GM21723 (cell line): Measurements from ENCODE around the gene SART3.

ENCODE experiments used
- ATAC-seq: cut with Tn5 transposase; IDR thresholded peaks from one replicate; pipeline ENCODE4 v1.9.1; 2021; ENCODE audit warnings: mild to moderate bottlenecking, moderate library complexity; ENCODE audit not compliant: unreplicated experiment

The SART3 gene

DNA sequence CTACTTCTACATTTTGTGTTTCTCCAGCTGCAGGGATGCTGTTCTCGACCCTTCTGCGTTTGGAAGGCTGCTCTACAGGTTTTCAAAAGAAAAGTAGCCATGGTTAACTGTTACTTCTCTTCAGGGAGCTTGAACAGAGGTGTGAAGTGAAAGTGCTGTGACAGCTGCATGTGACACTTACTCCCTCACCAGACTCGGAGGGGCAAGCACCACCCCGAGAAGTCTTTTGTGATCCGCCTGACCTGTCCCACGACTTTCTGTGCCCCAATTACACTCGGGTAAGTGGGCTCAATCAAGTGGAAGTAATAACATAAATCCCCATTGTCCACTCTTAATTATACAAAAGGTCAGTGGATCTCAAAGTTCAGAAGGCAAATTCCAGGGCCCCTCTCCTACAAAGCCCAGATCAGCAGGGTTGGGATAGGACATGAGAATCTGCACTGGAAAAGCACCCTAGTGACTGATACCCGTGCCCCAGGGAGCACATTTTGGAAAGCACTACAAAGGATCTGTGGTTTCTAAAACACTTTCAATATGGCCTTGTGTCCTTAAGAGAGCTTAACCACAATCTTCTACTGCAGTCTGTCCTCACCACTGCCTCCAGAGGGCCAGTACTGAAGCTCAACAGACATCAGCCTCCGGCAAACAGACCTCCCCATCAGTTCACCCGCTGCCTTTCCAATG, 34.3 kb downstream of the SART3 start:
- ATAC-seq, result no peak

DNA sequence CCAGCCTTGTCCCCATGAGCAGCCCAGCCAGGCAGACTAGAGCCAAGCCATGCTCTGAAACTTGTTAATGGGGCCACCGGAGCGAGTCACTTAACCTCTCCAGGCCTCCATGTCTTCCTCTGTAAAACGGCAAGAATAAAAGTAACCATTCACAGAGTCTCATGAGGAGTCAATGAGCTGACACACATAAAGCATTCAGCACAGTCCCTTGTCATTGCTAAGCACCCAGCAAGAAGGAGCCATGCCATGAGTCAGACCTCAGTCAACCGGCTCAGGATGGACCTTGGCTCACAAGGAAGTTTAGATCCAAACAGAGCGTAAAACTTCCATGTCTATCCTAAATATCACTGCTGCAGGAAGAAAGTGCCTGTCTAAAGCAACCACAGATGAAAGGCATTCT, 35.3 kb downstream of the SART3 start:
- ATAC-seq, result no peak

DNA sequence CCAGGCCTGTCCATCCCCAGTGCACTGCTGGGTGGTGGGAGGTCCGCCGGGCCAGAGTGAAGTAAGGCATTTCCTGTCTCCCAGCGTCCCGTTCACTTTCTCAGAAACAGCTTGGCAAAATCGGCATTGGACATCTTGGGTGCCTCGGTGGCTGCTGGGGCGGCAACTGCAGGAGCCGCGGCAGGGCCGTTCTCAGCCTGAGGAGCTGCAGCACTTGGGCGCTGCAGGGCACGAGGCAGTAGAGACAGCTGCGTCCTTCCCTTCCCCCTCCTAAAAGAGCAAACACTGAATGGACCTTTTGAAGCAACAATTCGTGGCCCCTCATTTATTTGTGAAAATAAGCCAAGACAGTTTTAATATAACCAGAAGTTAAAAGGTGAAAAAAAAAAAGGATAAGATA, 37.6 kb downstream of the SART3 start:
- no peak for ATAC-seq

DNA sequence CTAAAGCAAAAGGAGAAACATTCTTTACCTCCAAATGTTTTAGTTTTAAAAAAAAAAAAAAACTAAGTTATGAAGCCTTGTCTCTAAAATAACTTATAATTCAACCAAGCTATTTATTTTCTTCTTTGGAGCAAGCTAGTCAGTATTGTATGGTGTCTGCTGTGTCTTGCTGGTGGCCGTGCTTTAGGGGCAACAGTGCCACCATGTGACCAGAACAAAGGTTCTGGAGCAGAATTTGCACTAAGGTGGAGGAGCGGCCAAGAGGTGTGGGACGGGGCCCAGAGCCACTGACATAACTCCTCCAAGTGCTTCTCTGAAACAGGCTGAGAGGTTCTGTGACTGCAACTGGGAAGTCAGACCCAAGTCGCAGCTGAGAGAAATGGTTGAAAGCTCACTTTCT, 41.4 kb downstream of the SART3 start:
- no peak for ATAC-seq

DNA sequence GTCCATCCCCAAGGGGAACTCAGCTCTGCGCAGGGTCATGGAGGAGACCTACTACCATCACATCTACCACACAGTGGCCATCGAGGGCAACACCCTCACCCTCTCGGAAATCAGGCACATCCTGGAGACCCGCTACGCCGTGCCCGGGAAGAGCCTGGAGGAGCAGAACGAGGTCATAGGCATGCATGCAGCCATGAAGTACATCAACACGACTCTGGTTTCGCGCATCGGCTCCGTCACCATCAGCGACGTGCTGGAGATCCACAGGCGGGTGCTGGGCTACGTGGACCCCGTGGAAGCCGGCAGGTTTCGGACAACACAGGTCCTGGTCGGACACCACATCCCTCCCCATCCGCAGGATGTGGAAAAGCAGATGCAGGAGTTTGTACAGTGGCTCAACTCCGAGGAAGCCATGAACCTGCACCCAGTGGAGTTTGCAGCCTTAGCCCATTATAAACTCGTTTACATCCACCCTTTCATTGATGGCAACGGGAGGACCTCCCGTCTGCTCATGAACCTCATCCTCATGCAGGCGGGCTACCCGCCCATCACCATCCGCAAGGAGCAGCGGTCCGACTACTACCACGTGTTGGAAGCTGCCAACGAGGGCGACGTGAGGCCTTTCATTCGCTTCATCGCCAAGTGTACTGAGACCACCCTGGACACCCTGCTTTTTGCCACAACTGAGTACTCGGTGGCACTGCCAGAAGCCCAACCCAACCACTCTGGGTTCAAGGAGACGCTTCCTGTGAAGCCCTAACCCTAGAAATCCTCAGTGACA, 42.1 kb downstream of the SART3 start:
- ATAC-seq, result no peak

DNA sequence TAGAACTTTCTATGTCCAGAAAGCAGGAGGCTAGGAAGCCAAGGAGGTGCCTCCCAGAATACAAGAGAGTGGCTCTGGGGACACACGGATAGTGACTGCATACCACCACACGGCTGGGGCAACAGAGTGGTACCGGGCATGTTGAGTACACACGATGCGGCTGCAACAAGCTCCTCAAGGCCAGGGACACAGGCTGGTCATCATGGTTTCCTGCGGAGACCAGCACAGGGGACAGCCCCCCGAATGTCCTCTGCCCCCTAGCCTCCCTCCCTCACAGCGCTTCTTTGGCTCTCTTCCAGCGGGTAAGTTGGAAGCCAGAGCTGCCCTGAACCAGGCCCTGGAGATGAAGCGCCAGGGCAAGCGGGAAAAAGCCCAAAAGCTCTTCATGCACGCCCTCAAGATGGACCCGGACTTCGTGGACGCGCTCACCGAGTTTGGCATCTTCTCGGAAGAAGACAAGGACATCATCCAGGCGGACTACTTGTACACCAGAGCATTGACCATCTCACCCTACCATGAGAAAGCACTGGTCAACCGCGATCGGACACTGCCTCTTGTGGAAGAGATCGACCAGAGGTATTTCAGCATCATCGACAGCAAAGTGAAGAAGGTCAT, 42.8 kb downstream of the SART3 start:
- ATAC-seq, result no peak

DNA sequence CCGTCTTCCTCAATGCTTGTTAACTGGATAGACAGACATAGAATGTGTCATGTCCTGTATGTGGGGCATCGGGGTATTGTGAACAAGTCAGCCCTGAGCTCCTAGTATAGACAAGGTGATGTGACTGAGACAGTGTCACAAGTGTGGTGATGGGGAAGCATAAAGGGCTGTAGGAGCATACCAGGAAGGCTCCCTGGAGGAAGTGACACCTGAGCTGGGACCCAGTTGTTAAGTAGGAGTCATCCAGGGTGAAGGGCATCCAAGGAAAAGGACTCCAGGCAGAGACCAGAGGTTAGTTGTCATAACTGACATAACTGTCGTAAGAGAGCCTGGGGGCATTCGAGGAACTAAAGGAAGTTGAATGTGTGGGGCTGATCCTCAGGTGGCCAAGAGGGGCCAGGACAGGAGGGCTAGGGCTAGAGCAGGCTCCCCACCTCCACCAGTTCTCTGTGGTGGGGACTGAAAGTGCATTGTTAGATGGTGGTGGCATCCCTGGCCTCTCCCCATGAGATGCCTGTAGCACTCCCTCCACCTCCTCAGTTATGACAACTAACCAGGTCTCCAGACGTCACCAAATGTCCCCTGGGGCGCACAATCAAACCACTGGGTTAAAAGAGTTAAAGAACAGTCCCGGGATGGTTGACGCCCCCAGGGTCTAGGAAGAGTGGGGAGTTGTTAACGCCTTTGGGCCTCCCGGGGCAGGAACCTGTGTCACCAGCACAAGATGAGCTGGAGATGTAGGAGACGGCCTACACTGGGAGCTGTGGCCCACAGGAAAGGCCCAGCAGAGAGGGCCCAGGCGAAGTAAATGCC, 43.5 kb downstream of the SART3 start:
- ATAC-seq, result no peak

DNA sequence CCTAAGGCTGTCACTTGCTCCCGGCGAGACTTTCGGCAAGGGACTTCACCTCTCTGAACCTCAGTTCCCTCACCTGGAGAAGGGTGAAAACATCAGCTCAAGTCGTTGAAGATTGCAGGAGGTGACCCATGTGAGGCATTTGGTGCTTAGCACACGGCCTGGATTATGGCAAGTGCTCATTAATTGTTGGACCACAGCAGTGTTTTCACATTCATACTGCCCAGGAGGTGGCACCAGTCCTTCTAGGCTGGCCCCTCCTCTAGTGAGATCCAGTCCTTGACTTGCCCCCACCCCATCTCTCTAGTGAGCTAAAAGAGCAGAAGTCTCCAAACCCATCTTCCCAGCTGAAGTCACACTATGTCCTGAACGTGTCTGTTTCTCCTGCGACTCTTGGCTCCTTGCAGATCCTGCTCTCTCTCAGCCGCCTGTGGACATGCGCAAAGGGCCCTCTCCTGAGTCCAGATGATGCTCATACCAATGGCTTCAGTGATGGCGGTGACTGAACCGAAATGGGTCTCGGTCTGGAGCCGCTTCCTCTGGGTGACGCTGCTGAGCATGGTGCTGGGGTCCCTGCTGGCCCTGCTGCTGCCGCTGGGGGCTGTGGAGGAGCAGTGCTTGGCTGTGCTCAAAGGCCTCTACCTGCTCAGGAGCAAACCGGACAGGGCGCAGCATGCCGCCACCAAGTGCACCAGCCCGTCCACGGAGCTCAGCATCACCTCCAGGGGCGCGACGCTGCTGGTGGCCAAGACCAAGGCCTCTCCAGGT, 44.3 kb downstream of the SART3 start:
- ATAC-seq, result no peak

DNA sequence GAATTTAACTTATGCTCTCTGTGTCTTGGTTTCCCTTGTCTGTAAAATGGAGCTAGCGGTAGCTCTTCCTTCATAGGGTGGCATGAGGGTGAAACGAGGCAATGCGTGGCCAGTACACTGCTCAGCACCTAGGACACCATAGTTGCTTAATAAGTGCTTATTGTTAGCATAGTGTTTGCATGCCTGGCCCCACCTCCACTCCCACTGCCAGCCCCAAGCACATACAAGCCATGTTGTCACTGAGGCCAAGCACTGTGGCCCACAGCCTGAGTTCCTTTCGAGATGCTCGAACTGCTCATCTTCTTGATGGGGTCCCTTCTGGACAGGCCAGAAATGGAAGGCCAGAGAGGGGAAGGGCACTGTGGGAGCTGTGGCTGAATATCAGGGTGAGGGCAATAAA, 45.1 kb downstream of the SART3 start:
- ATAC-seq, result no peak

DNA sequence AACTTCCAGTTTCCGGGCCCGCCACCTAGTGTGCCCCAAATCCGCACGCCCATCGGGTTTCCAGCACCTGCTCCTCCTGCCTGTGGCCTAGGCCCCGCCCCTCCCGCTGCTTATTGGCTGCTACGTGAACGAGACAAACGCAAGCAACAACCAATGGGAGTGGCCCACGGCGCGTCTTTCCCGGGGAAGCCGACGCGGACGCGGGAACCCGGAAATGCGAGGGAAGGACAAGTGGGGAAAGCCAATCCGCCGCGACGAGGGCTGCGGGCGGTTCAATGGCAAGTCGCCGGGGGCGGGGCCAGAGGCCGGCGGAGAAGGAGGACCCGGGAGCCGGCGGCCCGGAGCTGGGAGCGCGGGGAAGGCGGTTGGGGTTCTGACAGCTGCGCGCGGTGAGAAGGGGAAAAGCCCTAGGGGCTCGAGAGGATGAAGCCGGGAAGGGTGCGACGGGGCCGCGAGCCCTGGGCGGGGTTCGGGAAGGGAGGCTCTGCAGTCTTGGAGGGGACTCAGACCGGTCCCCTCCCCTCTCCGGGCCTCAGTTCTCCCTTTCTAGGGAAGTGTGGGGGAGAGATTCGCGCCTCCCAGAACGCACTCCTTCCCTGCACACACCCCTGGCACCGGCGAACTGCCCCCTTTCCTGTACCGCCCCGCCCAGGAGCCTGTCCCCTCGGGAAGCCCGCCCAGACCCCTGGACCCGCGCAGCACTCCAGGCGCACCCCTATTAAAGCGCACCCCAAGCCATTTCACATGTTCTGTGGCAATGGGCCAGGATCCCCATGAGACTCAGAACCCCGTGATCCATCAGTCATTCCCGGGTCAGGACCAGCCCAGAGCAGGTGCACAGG, 45.8 kb downstream of the SART3 start, which contains the start of gene FICD:
Gene FICD (plus strand): TSS at position 305 of the 842 bp plus-strand sequence. CDS start 1,696 bp downstream, outside the sequence.
- ATAC-seq, result peak; percentile 74

DNA sequence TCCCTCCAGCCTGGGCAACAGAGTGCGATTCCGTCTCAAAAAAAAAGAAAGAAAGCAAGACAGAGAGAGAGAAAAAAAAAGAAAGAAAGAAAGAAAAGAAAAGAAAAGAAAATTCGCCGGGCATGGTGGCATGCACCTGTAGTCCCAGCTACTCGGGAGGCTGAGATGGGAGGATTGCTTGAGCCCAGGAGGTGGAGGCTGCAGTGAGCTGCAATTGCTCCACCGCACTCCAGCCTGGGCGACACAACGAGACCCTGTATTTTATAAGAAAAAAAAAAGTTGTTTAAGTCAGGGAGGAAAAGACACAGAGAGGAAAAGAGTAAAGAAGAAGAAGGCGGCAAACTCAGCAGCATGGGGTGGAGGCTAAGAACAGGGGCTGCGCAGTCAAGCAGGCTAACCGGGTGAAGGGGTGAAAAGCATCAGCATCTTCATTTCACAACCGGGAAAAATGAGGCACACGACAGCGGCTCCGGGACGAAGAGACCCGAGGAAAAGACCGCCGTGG, 46.5 kb downstream of the SART3 start:
- peak; percentile 3 for ATAC-seq

DNA sequence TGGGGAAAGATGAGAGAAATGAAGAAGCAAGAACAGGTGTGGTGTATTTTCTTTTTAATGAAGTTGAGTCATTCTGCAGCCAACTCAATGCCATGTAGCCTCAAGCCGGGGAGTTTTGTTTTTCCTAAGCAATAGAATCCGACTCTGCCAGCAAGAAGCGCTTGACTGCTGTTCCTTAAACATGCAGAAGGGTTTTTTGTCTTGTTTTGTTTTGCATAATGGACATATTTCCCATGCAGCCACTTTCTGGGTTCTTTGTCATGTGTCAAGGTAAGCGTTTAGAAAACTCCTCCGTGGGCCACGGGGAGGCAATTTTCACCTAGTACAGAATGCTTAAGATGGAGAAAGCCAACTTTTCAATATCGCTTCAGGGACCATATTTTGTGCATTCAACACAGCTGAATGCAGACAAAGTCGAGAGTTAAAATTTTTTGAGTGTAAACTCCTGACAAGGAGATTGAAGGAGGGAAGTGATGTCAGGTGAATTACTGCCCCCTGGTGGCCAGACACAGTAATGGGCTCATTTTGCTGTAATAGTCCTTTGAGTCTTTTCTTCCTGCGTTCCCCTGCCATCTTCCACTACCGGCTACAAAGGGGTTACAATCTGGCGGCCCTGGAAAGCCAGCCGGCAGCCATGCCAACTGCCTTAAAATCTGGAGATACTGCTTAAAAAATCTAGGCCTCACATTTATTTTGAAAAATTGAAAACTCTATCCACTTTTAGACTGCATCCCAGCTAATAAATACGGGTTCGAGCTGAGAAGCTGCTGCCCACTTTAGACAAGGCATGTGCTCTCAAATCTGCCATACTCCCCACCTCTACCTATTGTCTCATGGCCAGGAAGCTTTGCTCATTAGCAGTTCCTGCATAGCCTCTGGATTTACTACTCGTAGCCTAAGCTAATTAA, 49.1 kb downstream of the SART3 start:
- ATAC-seq, result no peak

DNA sequence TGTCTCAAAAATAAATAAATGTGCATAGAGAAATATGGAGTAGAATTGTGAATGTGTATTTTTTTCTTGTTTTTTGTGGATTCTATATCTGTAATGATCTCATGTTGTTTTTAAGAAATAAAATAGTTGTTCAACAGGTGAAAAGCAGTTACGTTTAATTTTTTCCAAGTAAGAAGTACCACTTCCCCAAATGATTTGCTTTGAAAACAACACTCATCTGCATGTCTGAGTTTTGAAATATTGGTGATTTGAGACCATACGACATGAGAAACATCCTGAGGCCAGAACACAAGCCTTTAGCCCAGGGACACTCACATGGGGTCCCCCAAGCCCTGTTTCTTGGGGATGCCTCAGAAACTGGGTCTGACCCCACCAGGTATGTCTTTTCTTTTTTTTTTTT, 50.1 kb downstream of the SART3 start:
- ATAC-seq, result no peak

DNA sequence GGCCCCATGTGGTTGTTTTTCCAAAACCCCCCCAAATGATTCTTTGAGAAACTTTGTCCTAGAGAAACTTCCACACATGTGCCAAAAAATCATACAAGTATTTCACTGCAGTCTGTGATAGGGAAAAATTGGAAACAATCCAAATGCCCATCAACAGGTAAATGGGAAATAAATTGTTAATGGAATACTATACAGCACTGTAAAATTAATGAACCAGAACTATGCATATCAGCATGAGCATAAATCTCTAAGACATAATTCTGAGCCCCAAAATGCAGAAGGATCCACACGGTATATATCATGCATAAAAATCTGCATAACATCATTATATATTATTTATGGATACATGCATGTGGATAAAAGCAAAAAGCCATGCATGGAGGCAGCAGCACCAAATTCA, 51.2 kb downstream of the SART3 start:
- no peak for ATAC-seq

DNA sequence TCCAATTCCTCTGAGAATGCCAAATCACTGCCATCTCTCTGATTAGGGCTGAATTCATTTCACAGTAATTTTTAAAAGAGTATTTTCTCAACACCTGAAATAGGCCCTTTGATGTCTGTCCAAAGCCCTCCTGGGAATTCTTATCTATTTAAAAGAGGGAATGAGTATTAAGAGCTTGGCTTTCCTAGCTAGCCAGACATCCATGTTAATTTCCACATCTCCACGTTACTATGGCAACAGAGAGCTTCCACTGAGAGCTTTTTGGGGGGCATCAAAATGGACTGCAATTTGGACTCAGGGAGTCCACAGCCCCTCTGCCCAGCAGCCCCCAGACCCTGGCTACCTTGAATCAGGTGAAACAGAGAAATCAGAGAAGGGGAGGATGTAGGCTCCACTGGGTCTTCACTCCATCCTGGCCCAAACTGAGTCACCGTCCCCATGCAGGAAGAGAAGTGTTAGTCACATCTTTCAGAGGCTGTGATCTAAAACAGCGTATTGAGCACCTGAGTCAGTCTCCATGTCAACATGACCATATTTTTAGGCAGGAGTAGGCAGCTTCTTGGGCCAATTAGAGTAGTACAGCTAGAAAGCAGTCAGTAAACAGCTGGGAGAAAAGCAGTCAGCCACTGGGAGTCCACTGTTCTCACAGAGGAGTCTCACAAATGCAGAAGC, 52.9 kb downstream of the SART3 start:
- no peak for ATAC-seq

DNA sequence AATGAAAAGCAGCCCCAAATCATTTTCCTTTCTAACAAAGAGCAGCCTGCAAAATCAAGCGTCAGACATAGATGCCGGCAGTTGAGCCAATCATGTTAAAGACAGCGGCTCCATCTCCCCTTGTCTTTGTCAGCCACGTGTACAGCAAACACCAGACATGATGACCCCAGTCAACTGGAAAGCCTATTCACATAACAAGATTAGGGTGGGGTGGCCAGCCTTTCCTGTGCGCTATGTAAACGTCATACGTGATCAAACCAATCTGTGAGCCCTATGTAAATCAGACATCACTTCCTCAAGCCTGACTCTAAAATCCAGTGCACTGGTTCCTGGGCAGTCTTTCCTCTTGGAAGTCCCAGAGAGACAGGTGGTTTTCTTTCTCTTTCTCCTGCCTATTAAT, 55.8 kb downstream of the SART3 start:
- no peak for ATAC-seq

DNA sequence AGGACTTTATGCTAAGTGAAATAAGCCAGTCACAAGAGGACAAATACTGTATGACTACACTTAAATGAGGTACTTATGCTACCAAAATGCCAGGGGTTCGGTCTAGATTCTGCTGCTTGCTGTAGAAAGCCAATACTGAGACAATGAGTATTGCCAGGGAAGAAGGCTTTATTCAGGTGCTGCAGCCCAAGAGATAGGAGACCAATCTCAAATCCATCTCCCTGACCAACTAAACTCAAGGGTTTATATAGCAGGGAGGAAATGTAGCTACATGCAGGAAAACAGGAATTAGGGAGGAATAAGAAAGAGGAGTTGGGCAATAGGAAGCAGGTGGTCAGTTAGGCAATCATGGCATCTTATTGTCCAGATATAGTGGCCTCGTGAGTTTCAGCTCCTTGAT, 58.1 kb downstream of the SART3 start:
- ATAC-seq, result no peak

DNA sequence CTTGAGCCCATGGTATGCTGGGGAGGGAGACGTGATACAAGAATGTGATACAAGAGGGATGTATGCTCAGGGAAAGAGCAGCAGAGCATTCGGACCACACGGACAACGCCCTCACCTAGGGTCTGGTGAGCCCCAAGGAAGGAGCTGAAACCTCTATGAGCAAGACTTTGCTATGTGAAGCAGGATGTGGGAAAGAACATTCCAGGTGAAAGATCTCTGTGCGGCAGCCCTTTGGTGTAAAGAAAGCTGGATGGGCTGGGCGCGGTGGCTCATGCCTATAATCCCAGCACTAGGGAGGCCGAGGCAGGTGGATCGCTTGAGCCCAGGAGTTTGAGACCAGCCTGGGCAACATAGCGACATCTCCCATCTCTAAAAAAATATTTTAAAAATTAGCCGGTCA, 62.8 kb downstream of the SART3 start:
- ATAC-seq, result no peak
